Parathyroid adenoma (tissue), 2 donors: Measurements from ENCODE around the gene ZNF287.

ENCODE experiments used
- H2AFZ ChIP-seq: fragments of 300-600 bp; sonication (generic); one replicate; pipeline ENCODE4 v1.7.0; 2017; ENCODE audit warnings: antibody characterized with exemption, mild to moderate bottlenecking
- H3K27ac ChIP-seq: fragments of 300-600 bp; sonication (generic); one replicate; pipeline ENCODE4 v1.7.0; 2017
- H3K27me3 ChIP-seq: fragments of 300-600 bp; sonication (generic); one replicate; pipeline ENCODE4 v1.7.0; 2017; ENCODE audit warnings: low read length; ENCODE audit not compliant: control insufficient read depth, insufficient read depth
- H3K36me3 ChIP-seq: fragments of 300-600 bp; sonication (generic); one replicate; pipeline ENCODE4 v1.7.0; 2017; ENCODE audit warnings: low read length; ENCODE audit not compliant: control insufficient read depth, insufficient read depth
- H3K4me1 ChIP-seq: fragments of 300-600 bp; sonication (generic); one replicate; pipeline ENCODE4 v1.7.0; 2017; ENCODE audit warnings: control low read depth
- H3K4me2 ChIP-seq: fragments of 300-600 bp; sonication (generic); one replicate; pipeline ENCODE4 v1.7.0; 2017; ENCODE audit warnings: low read length
- H3K4me3 ChIP-seq: fragments of 300-600 bp; sonication (generic); one replicate; pipeline ENCODE4 v1.7.0; 2017; ENCODE audit warnings: low read depth, low read length
- H3K79me2 ChIP-seq: fragments of 300-600 bp; sonication (generic); one replicate; pipeline ENCODE4 v1.7.0; 2017; ENCODE audit warnings: control low read depth
- H3K9ac ChIP-seq: fragments of 300-600 bp; sonication (generic); one replicate; pipeline ENCODE4 v1.7.0; 2017; ENCODE audit warnings: mild to moderate bottlenecking
- H3K9me3 ChIP-seq: fragments of 300-600 bp; sonication (generic); one replicate; pipeline ENCODE4 v1.7.0; 2017; ENCODE audit warnings: low read length; ENCODE audit not compliant: control insufficient read depth
- CTCF ChIP-seq: fragments of 300-600 bp; sonication (generic); IDR thresholded peaks from one replicate; pipeline ENCODE4 v1.7.0; 2017; ENCODE audit warnings: antibody characterized with exemption, mild to moderate bottlenecking
- donor health status: primary hyperparathyroidism.

ZNF287 gene

GRCh38 chr17:16512011-16512410, 57.0 kb downstream of the ZNF287 start:
- H3K27me3 ChIP-seq: no peaks in the 10 kb centered on the region
- H3K4me3 ChIP-seq: no peak overlapping the region
- H3K4me1 ChIP-seq: peaks cover 9% of the 10 kb centered on the region
- H3K79me2 ChIP-seq: no peaks in the 10 kb centered on the region
- no peaks in the 10 kb centered on the region for H3K36me3 ChIP-seq
- H3K9ac ChIP-seq: no peak overlapping the region
- no peak overlapping the region for H2AFZ ChIP-seq
- no peak overlapping the region for H3K27ac ChIP-seq
- no peak for TF ChIP-seq CTCF
- H3K9me3 ChIP-seq: no peaks in the 10 kb centered on the region
- no peak overlapping the region for H3K4me2 ChIP-seq

- Histone ChIP-seq H3K9me3 (no peaks in the 10 kb centered on the region), H3K9ac (no peak overlapping the region), H3K27ac (no peak overlapping the region), H3K27me3 (no peaks in the 10 kb centered on the region), H3K79me2 (no peaks in the 10 kb centered on the region), H2AFZ (no peak overlapping the region), H3K36me3 (no peaks in the 10 kb centered on the region), H3K4me2 (no peak overlapping the region), H3K4me3 (no peak overlapping the region), H3K4me1 (peaks cover 5% of the 10 kb centered on the region)
- no peak for TF ChIP-seq CTCF
Measured at GRCh38 chr17:16511593-16511992, 57.4 kb downstream of the ZNF287 start.

- H3K36me3 ChIP-seq: no peaks in the 10 kb centered on the region
- no peak overlapping the region for H3K27ac ChIP-seq
- no peaks in the 10 kb centered on the region for H3K27me3 ChIP-seq
- H3K4me1 ChIP-seq: no peaks in the 10 kb centered on the region
- H3K9me3 ChIP-seq: no peaks in the 10 kb centered on the region
- H3K9ac ChIP-seq: no peak overlapping the region
- H3K4me3 ChIP-seq: no peak overlapping the region
- no peak overlapping the region for H2AFZ ChIP-seq
- no peaks in the 10 kb centered on the region for H3K79me2 ChIP-seq
- H3K4me2 ChIP-seq: no peak overlapping the region
- TF ChIP-seq CTCF: no peak
Measured at GRCh38 chr17:16507918-16508533, 61.0 kb downstream of the ZNF287 start.

- Histone ChIP-seq H3K27me3 (no peaks in the 10 kb centered on the region), H3K4me2 (no peak overlapping the region), H3K4me1 (no peaks in the 10 kb centered on the region), H3K79me2 (no peaks in the 10 kb centered on the region), H3K27ac (no peak overlapping the region), H3K4me3 (no peak overlapping the region), H2AFZ (no peak overlapping the region), H3K9ac (no peak overlapping the region), H3K9me3 (no peaks in the 10 kb centered on the region), H3K36me3 (no peaks in the 10 kb centered on the region)
- TF ChIP-seq CTCF: no peak
Measured at GRCh38 chr17:16506188-16506587, 62.8 kb downstream of the ZNF287 start.

- H2AFZ ChIP-seq: no peak overlapping the region
Measured at GRCh38 chr17:16504984-16505383, 64.0 kb downstream of the ZNF287 start.

More at GRCh38 chr17:16504984-16505383, 64.0 kb downstream of the ZNF287 start:
- Histone ChIP-seq H3K9me3 (no peaks in the 10 kb centered on the region), H3K9ac (no peak overlapping the region), H3K79me2 (no peaks in the 10 kb centered on the region), H3K27ac (no peak overlapping the region), H3K27me3 (no peaks in the 10 kb centered on the region), H3K4me2 (no peak overlapping the region), H3K4me1 (no peaks in the 10 kb centered on the region), H3K4me3 (no peak overlapping the region), H3K36me3 (no peaks in the 10 kb centered on the region)
- no peak for TF ChIP-seq CTCF
